GM18505 (cell line): ENCODE data around the gene IFIT1.
A peak's percentile ranks its signal among the peaks of the same experiment; 100 is the strongest.

ENCODE experiments used
- ATAC-seq: cut with Tn5 transposase; IDR thresholded peaks from one replicate; pipeline ENCODE4 v1.9.1; 2021; ENCODE audit not compliant: unreplicated experiment
- POLR2A ChIP-seq: IDR thresholded peaks from 4 replicates; pipeline ENCODE4 v1.6.1; 2011; ENCODE audit warnings: borderline replicate concordance; ENCODE audit not compliant: insufficient read depth, insufficient read length; ENCODE audit errors: extremely low read depth

The IFIT1 gene

DNA sequence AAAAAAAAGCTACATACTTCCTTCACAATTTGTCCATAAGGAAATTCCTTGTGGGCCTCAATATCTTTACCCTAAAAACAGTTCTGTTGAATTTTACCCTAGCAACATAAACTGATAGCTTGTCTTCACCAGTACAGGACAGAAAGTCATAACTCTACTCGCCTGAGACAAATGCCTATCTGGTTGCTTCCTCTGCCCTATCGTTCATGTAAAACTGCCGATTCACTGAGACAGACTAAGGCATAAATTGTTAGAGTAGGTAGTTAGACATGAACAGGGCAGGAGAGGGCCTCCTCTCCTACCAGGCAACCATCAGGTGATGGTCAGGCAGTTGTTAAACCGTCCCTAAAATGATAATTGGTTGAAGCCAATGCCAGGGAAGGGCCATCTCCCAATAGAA, 39.6 kb upstream of the IFIT1 start:
- TF ChIP-seq POLR2A = no peak
- ATAC-seq = no peak

DNA sequence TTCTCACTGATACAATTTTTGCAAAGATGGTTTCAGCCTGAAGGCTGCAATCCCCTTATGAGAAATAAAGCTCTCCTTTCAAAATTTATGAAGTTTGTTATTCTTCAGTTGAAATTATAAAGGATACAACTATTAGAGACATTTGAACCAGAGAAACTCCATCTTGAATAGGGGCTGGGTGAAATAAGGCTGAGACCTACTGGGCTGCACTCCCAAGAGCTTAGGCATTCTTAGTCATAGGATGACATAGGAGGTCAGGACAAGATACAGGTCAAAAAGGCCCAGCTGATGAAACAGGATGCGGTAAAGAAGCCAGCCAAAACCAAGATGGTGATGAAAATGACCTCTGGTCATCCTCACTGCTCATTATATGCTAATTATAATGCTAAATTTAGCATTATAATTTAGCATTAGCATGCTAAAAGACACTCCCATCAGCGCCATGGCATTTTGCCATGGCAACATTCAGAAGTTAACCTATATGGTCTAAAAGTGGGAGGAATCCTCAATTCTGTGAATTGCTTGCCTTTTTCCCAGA, 37.0 kb upstream of the IFIT1 start:
- ATAC-seq = no peak

DNA sequence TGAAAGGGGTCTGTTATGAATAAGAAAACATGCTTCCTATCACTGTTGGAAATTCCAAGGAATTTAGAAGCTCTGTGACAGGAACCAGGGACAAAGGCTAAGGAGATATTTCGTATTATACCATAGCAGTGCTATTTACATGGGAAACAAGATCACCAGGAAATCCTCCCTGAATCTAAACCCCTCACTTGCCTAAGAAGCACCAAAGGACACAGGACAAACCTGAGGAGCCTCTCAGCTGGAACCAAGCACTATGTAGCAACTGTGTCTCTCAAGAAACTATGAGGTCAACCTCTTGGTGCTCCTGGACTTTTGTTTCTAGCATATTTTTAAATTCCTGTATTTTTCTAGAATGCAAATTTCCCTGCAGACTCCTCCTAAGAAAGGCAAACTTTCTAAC, 35.3 kb upstream of the IFIT1 start:
- ATAC-seq = no peak
- TF ChIP-seq POLR2A = no peak

More for the DNA sequence above, 37.0 kb upstream of the IFIT1 start:
- TF ChIP-seq POLR2A = no peak

DNA sequence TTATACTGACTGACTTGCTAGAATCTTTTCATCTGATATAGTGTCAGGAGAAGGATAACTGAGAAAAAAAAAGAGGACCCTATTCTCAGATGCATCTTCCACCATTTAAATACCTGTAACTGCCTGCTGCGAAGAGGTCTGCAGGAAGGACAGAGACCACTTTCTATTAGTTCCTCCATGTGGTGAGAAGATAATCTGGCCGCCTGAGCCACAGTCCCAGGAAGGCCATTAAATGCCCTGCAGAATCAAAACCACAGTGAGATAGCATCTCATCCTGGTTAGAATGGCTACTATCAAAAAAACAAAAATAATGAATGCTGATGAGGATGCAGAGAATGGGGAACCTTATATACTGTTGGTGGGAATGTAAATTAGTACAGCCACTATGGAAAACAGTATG, 34.4 kb upstream of the IFIT1 start:
- no peak for TF ChIP-seq POLR2A
- no peak for ATAC-seq

DNA sequence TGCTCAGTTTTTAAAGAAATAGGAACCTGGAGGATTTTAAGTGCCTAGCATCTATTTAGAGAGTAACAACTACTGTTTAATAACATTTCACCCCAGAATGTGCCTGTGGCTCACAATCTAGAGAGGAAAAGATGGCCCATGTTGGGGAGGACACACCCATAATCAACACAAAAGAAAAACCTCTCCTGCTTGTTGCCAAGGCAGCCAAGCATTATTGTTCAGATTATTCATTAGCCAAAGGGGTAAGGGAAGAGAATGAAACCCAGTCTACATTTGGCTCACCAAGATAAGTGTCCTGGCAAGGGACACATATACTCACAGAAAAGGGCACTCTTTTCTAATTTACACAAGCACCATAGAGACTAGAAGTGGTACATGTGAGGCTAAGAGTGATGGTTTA, 32.3 kb upstream of the IFIT1 start:
- no peak for TF ChIP-seq POLR2A
- no peak for ATAC-seq

DNA sequence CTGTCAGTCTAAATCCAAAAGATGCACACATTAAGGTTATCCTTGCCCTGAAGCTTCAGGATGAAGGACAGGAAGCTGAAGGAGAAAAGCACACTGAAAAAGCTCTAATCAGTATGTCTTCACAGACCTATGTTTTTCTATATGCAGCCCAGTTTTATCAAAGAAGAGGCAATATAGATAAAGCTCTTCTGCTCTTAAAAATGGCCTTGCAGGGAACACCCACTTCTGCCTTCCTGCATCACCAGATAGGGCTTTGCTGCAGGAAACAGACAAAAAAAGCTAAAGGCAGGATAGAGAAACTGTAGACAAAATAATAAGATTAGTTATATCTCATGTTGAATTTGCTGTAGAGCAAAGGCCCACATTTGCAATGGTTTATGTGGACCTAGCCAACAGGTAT, 29.5 kb upstream of the IFIT1 start:
- ATAC-seq = no peak
- TF ChIP-seq POLR2A = no peak

DNA sequence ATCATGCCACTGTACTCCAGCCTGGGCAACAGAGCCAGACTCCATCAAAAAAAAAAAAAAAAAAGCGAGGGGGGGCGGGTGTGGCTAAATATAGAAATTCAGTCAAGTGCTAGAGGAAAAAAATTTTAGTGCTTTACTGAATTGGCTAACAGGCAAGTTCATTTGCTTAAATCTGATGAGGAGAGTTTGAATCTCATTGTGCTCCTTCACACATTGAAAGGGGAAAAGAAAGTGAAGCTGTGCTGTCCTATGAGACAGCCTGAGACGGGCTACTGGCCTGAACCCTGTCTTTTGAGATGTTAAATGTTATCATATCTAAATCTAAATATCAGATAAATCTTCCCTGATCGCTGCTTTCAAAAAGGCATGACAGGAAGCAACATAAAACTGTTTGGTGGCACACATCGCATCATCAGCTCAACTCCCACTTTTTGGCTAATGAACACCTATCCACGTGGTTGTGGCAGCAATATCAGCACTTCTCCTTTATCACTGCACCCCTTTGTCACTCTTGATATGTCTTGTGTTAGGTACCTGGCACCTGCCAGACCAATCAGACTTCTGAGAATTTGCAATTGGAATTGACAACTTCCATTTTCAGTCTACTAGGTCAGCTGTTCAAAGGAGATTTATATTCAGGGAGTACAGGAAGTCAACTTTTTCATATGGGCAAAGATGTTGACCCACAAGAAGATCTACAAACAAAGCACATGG, 28.5 kb upstream of the IFIT1 start:
- no peak for TF ChIP-seq POLR2A
- ATAC-seq = no peak

DNA sequence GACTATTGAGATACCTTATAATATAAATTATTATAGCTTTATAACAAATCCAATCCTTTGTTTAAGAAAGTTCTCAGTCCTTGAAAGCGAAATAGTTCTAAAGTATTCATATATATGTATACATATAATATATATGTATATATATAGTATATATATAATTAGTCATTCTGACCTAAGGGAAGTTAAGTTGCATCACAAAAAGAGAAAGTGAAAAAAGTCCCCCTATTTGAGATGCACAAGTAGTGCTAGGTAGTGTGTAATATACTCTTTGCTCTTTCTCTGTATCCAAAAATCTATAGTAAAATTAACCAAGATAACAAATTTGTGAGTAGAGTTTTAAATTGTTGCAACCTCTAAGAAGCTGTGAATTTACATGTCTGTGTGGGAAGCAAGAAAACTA, 27.9 kb upstream of the IFIT1 start:
- ATAC-seq = no peak
- no peak for TF ChIP-seq POLR2A

DNA sequence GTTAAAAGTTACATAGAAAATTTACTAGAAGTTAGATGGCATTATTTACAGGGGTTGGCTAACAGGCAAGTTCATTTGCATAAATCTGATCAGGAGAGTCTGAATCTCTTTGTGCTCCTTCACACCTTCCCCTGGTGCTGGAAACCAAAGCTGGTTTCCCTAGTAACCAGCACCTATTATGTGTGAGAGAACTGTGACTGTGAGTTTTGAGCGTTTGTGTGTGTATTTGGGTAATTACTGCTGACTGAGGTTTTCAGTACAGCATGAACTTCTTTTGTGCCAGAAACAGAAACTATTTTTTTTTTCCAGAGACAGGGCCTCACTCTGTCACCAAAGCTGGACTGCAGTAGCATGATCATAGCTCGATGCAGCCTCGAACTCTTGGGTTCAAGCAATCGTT, 24.9 kb upstream of the IFIT1 start:
- peak; percentile 64 for ATAC-seq
- no peak for TF ChIP-seq POLR2A

DNA sequence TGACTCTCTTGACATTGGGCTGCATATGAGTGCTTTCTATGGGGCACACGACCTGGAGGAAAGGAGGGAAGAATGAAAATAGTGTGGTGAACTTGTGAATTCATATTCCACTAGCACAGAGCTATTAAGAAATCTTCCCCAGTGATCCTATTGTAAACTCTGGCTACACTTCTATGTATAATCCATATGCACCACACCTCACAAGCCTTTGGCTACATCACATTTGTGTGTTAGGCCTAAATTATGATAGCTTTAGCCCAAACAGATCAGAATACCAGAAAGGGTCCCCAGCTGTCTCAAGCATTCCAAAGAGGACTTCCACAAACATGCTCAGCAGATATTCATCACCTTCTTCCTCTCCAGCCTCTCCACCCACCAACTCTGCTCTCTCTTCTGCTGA, 24.3 kb upstream of the IFIT1 start:
- no peak for ATAC-seq
- no peak for TF ChIP-seq POLR2A

DNA sequence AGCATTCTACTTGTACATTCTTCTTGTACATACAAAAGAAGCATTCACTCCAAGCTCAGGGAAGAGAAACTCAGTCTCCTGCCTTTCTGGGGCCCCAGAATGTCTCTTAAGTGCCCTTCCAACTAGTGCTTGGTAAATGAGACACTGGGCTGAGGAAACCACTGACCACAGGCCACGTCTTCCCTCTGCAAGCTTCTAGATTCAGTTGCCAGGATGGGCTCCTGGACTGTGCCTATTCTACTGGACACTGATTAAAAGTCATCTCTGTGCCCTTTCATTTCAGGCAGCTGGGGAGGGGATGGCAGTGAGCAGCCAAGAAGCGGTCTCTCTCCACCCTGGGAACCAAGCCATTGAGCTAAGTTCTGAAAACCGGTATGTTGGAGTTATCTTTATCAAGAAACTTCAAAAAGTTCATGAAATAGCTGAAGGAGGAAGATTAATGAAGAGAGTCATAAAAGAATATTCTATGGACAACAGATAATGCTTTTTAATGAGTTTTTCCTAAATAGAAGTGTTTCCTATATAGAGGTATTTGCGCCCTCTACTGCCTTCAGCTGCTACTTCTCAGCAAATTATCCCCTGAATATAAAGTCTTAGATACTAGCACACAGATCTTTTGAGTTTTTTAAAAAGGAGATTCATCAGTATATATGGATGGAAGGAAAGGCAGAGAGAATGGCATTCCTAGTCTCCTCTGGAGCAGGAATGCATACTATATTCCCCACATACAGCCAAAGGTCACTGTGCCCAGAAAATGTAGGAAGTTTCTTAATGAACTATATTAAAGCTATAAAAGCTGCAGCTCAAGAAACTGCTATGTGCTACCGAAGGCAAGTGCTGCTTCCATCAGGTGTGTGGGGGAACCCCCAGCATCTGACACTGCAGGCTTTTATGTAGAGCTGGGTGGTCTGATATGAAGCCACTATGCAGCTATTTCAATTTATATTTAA, 23.0 kb upstream of the IFIT1 start:
- no peak for ATAC-seq
- TF ChIP-seq POLR2A = no peak

DNA sequence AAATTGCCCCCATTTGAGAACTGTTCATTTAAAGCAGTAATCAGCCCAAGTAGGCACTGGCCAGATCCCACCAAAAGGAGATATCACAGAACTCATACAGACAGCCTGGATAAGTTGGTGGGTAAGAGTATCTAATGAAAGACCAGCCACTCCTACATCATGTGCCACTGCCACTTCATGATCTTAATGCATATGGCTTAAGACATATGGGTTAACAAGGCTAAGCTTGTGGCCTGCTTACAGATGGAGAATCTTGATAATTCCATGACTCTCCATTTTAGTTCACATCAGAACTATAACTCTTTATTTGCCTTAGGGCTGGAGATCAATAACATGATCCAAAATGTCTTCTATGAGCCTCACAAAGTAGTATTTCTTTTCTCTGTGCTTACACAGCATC, 21.3 kb upstream of the IFIT1 start:
- ATAC-seq = no peak
- TF ChIP-seq POLR2A = no peak

DNA sequence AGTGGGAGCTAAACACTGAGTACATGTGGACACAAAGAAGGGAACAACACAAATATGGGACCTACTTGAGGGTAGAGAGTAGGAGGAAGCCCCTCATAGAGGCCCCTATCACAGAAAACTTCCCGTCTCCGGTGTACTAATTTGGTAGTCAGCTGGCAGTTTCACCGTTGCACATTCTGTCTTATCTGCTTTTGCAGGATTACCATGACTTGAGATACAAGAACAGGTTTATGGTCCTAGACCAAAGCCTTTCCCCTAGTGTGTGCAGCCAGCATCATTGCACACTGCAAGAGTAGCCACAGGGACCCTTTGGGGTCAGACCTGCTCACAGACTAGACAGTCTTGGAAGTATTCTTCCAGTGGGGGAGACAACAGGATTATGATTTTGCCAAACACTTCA, 20.4 kb upstream of the IFIT1 start:
- ATAC-seq = no peak
- TF ChIP-seq POLR2A = no peak
